WTC11 (cell line): Measurements from ENCODE around the gene COLQ. TPM values are rescaled to one million over a fixed set of nuclear protein-coding genes. Genes with fewer than 3 reads are reported as not detected.
A peak's percentile ranks its signal among the peaks of the same experiment; 100 is the strongest.

Experiments used
- ATAC-seq: fragments of 200-7000 bp; cut with Tn5 transposase; 2 replicates; pipeline ENCODE4 v1.10.0; 2021; ENCODE audit warnings: mild to moderate bottlenecking, moderate library complexity
- CTCF ChIA-PET: fragments of 300-600 bp; sonication (Branson Sonifier 250); formaldehyde crosslinking; loops from one replicate; lab custom pipeline; 2021; ENCODE audit warnings: antibody characterized with exemption; lab: Charles Lee
- POLR2A ChIA-PET: fragments of 350-600 bp; sonication (Branson Sonifier 250); formaldehyde crosslinking; loops from one replicate; lab custom pipeline; 2021; ENCODE audit warnings: antibody characterized with exemption; lab: Charles Lee
- DNase-seq: peaks from one replicate; pipeline ENCODE4 v3.0.0; 2021; ENCODE audit warnings: low spot score
- H3K27ac Mint-ChIP-seq: 2 replicates; pipeline ENCODE4 v1.8.0; 2021; ENCODE audit warnings: mixed read lengths
- H3K27me3 Mint-ChIP-seq: 2 replicates; pipeline ENCODE4 v1.8.0; 2021; ENCODE audit warnings: low read depth, mild to moderate bottlenecking, moderate library complexity, mixed read lengths
- H3K36me3 Mint-ChIP-seq: 2 replicates; pipeline ENCODE4 v1.8.0; 2021; ENCODE audit warnings: mixed read lengths
- H3K4me1 Mint-ChIP-seq: 2 replicates; pipeline ENCODE4 v1.8.0; 2022; ENCODE audit warnings: mixed read lengths
- H3K4me3 Mint-ChIP-seq: 2 replicates; pipeline ENCODE4 v1.8.0; 2021; ENCODE audit warnings: mild to moderate bottlenecking, moderate library complexity, mixed read lengths
- H3K9me3 Mint-ChIP-seq: 2 replicates; pipeline ENCODE4 v1.8.0; 2021; ENCODE audit warnings: mixed read lengths
- ATF3 ChIP-seq: sonication (generic); formaldehyde crosslinking; conservative IDR thresholded peaks from 2 replicates; pipeline ENCODE4 v1.8.1; 2022; ENCODE audit warnings: mild to moderate bottlenecking, missing genetic modification reagents
- CTCF ChIP-seq: fragments of 200-600 bp; IDR thresholded peaks from 2 replicates; pipeline ENCODE4 v1.8.0; 2022; ENCODE audit warnings: antibody characterized with exemption
- ELF4 ChIP-seq: sonication (generic); formaldehyde crosslinking; IDR thresholded peaks from 2 replicates; pipeline ENCODE4 v1.8.1; 2022; ENCODE audit warnings: low read depth, mild to moderate bottlenecking, moderate library complexity, missing genetic modification reagents
- EMX1 ChIP-seq: fragments of 250-450 bp; sonication (Bioruptor Pico); IDR thresholded peaks from 2 replicates; pipeline ENCODE4 v1.8.0; 2021; ENCODE audit warnings: mild to moderate bottlenecking
- GTF2I ChIP-seq: fragments of 250-450 bp; sonication (Bioruptor Pico); conservative IDR thresholded peaks from 2 replicates; pipeline ENCODE4 v1.4.0; 2021; ENCODE audit warnings: mild to moderate bottlenecking
- HMGA2 ChIP-seq: fragments of 250-450 bp; sonication (Bioruptor Pico); IDR thresholded peaks from 2 replicates; pipeline ENCODE4 v1.4.0; 2021; ENCODE audit warnings: mild to moderate bottlenecking, moderate library complexity
- IRF2 ChIP-seq: sonication (generic); formaldehyde crosslinking; IDR thresholded peaks from 2 replicates; pipeline ENCODE4 v1.8.0; 2022; ENCODE audit warnings: low read depth, missing genetic modification reagents, borderline replicate concordance
- MYBL2 ChIP-seq: sonication (generic); formaldehyde crosslinking; IDR thresholded peaks from 2 replicates; pipeline ENCODE4 v1.8.1; 2023; ENCODE audit warnings: mild to moderate bottlenecking, moderate library complexity, missing genetic modification reagents
- PRRX2 ChIP-seq: fragments of 250-450 bp; sonication (Bioruptor Pico); IDR thresholded peaks from 2 replicates; pipeline ENCODE4 v1.8.0; 2021; ENCODE audit warnings: mild to moderate bottlenecking
- SOX15 ChIP-seq: fragments of 250-450 bp; sonication (Bioruptor Pico); IDR thresholded peaks from 2 replicates; pipeline ENCODE4 v1.9.0; 2021; ENCODE audit warnings: mild to moderate bottlenecking
- ZNF232 ChIP-seq: sonication (generic); formaldehyde crosslinking; IDR thresholded peaks from 2 replicates; pipeline ENCODE4 v1.8.0; 2022; ENCODE audit warnings: mild to moderate bottlenecking, missing genetic modification reagents
- ZNF317 ChIP-seq: sonication (generic); formaldehyde crosslinking; IDR thresholded peaks from 2 replicates; pipeline ENCODE4 v1.8.1; 2023; ENCODE audit warnings: low read depth, mild to moderate bottlenecking, moderate library complexity, missing genetic modification reagents, borderline replicate concordance
- ZNF396 ChIP-seq: fragments of 250-450 bp; sonication (Bioruptor Pico); IDR thresholded peaks from 2 replicates; pipeline ENCODE4 v1.8.0; 2021; ENCODE audit warnings: mild to moderate bottlenecking, moderate library complexity, borderline replicate concordance
- ZNF416 ChIP-seq: fragments of 250-450 bp; sonication (Bioruptor Pico); IDR thresholded peaks from 2 replicates; pipeline ENCODE4 v1.9.0; 2021; ENCODE audit warnings: mild to moderate bottlenecking, inconsistent platforms
- ZNF532 ChIP-seq: fragments of 250-450 bp; sonication (Bioruptor Pico); IDR thresholded peaks from 2 replicates; pipeline ENCODE4 v1.9.0; 2021; ENCODE audit warnings: mild to moderate bottlenecking, borderline replicate concordance
- ZSCAN18 ChIP-seq: fragments of 250-450 bp; sonication (Bioruptor Pico); IDR thresholded peaks from 2 replicates; pipeline ENCODE4 v2.1.2; 2022; ENCODE audit warnings: mild to moderate bottlenecking, moderate library complexity
- total RNA-seq: library from RNA; stranded (reverse); gene quantifications from 3 replicates; pipeline ENCODE4 v1.2.3, GENCODE V29; 2021

COLQ gene
- total RNA-seq, 1 experiment from 2014 or later, result 2.2 TPM

GRCh38 chr3:15562560-15562959, 41.1 kb upstream of the COLQ start:
- H3K27ac Mint-ChIP-seq, result no peak overlapping the region
- POLR2A ChIA-PET, result no interaction called here
- no peak overlapping the region for H3K4me3 Mint-ChIP-seq
- DNase-seq (no peak), ATAC-seq (no peak)
- TF ChIP-seq GTF2I (CRISPR knock-in tag), result no peak
- no peak for TF ChIP-seq EMX1 (CRISPR knock-in tag)
- no peak for TF ChIP-seq ELF4
- no peak for TF ChIP-seq PRRX2 (CRISPR knock-in tag)
- no peak for TF ChIP-seq ZNF232 (CRISPR knock-in tag)
- peaks cover 44% of the 10 kb centered on the region for H3K36me3 Mint-ChIP-seq
- CTCF ChIA-PET, result no interaction called here
- H3K9me3 Mint-ChIP-seq, result no peaks in the 10 kb centered on the region
- H3K4me1 Mint-ChIP-seq, result peaks cover 2% of the 10 kb centered on the region; the same call in 1 of the 2 replicates
- H3K27me3 Mint-ChIP-seq, result no peaks in the 10 kb centered on the region

- Mint-ChIP-seq H3K4me1 (peaks cover 2% of the 10 kb centered on the region; the same call in 1 of the 2 replicates), H3K27ac (no peak overlapping the region), H3K9me3 (no peaks in the 10 kb centered on the region), H3K27me3 (no peaks in the 10 kb centered on the region), H3K36me3 (peaks cover 25% of the 10 kb centered on the region), H3K4me3 (no peak overlapping the region)
- ChIA-PET POLR2A (no interaction called here), CTCF (interaction anchor here (0.7 to 2.6 kb wide), 3 partner anchors 32 to 441 kb away, joined by 3 to 37 read pairs (median 5); no protein-coding TSS in a partner anchor)
- no peak for TF ChIP-seq MYBL2
- no peak for TF ChIP-seq ZNF416 (CRISPR knock-in tag)
- no peak for TF ChIP-seq ZNF532
- TF ChIP-seq ZNF317 (CRISPR knock-in tag), result no peak
- TF ChIP-seq ZNF396 (CRISPR knock-in tag), result no peak
- no peak for TF ChIP-seq ZSCAN18 (CRISPR knock-in tag)
- TF ChIP-seq HMGA2, result no peak
- no peak for TF ChIP-seq ATF3 (CRISPR knock-in tag)
- DNase-seq, result no peak
- ATAC-seq, result no peak
Measured at GRCh38 chr3:15558581-15558980, 37.1 kb upstream of the COLQ start.

- Mint-ChIP-seq H3K4me3 (no peak overlapping the region), H3K27ac (no peak overlapping the region), H3K27me3 (no peaks in the 10 kb centered on the region), H3K4me1 (peaks cover 8% of the 10 kb centered on the region), H3K36me3 (peaks cover 15% of the 10 kb centered on the region), H3K9me3 (no peaks in the 10 kb centered on the region)
- ChIA-PET CTCF (interaction anchor here (0.6 to 2.6 kb wide), 2 partner anchors 31 to 39 kb away, joined by 3 to 37 read pairs; no protein-coding TSS in a partner anchor), POLR2A (no interaction called here)
- TF ChIP-seq IRF2 (no peak), CTCF (peak; percentile 36; the same call in 1 of the 2 replicates), SOX15 (CRISPR knock-in tag) (no peak)
- ATAC-seq, result peak; percentile 98
- DNase-seq, result peak; percentile 47
Measured at GRCh38 chr3:15557511-15557946, 36.0 kb upstream of the COLQ start.
